K562 (cell line): ENCODE data around the gene SOS2. TPM values are rescaled to one million over a fixed set of nuclear protein-coding genes. Genes with fewer than 3 reads are reported as not detected.

Experiments used
- ATAC-seq: fragments of 200-7000 bp; cut with Tn5 transposase; 3 replicates; pipeline ENCODE4 v1.9.1; 2020; ENCODE audit warnings: moderate library complexity
- BruUV-seq: library from RNA; stranded (reverse); fragments of 400-500 nt; replicated peaks from 2 replicates; lab custom pipeline; 2021; lab: Mats Ljungman, UMichigan
- CTCF ChIA-PET: fragments of 300-600 bp; formaldehyde crosslinking; extraction: SDS; loops from one replicate; lab custom pipeline; 2021; ENCODE audit warnings: low intra/inter-chr PET ratio; lab: Yijun Ruan, JAX
- POLR2A ChIA-PET: fragments of 300-600, 350-650 bp; sonication (Branson Sonifier 250); formaldehyde crosslinking; extraction: SDS; loops from one replicate; lab custom pipeline; 2021; ENCODE audit warnings: antibody characterized with exemption, inconsistent platforms; lab: Yijun Ruan, JAX
- DNase-seq, 4 experiments: peaks; one replicate each; pipeline versions ENCODE4 v3.0.0 to v3.0.0-alpha.2; 2011 to 2018; ENCODE audit warnings: low spot score in 3 of 4, mixed read lengths in 3 of 4; ENCODE audit errors: extremely low read depth in 1 of 4
- FAIRE-seq: peaks from 2 replicates; lab custom pipeline; 2011; peaks lifted over from hg19 to GRCh38; lab: Jason Lieb, UNC
- H2AFZ ChIP-seq: 2 replicates; pipeline ENCODE4 v1.6.0; 2011; ENCODE audit warnings: low read depth, low read length, control low read depth, inconsistent platforms
- H3K27ac ChIP-seq: fragments of 200-600 bp; 3 replicates; pipeline ENCODE4 v1.8.0; 2011; ENCODE audit warnings: low read depth, mild to moderate bottlenecking, control low read depth, inconsistent platforms, low read length, moderate library complexity, mixed read lengths; ENCODE audit errors: extremely low read depth
- H3K27me3 ChIP-seq, 2 experiments: fragments of 300-600 bp in 1 of 2; 2 replicates in 1 of 2; 3 replicates in 1 of 2; pipeline versions ENCODE4 v1.6.0 to v1.8.0; 2011; ENCODE audit warnings: inconsistent platforms in 2 of 2, low read length in 2 of 2, mild to moderate bottlenecking in 1 of 2, mixed read lengths in 1 of 2, moderate library complexity in 1 of 2; ENCODE audit not compliant: control insufficient read depth in 2 of 2, insufficient read depth in 2 of 2
- H3K36me3 ChIP-seq: fragments of 300-600 bp; 3 replicates; pipeline ENCODE4 v1.8.0; 2011; ENCODE audit warnings: mild to moderate bottlenecking, low read length, inconsistent platforms; ENCODE audit not compliant: control insufficient read depth, insufficient read depth
- H3K4me1 ChIP-seq, 2 experiments: fragments of 200-600 bp in 1 of 2; replicated peaks in 1 of 2; 2 replicates in 1 of 2; 3 replicates in 1 of 2; pipeline versions ENCODE4 v1.5.1 to v1.8.0; 2011; ENCODE audit warnings: inconsistent platforms in 2 of 2, low read length in 2 of 2, mild to moderate bottlenecking in 1 of 2, mixed read lengths in 1 of 2, moderate library complexity in 1 of 2; ENCODE audit not compliant: control insufficient read depth in 2 of 2, insufficient read depth in 2 of 2
- H3K4me2 ChIP-seq: 2 replicates; pipeline ENCODE4 v1.6.1; 2011; ENCODE audit warnings: low read length, control low read depth, inconsistent platforms, mixed read lengths; ENCODE audit not compliant: insufficient read depth
- H3K4me3 ChIP-seq: fragments of 200-600 bp; sonication (generic), shearing (Covaris generic); 2 replicates; pipeline ENCODE4 v1.5.1; 2016; ENCODE audit warnings: control low read depth, inconsistent platforms
- H3K79me2 ChIP-seq: fragments of 200-600 bp; 3 replicates; pipeline ENCODE4 v1.8.0; 2011; ENCODE audit warnings: low read length, inconsistent platforms; ENCODE audit not compliant: control insufficient read depth, insufficient read depth
- H3K9ac ChIP-seq, 2 experiments: 2 replicates each; pipeline versions ENCODE4 v1.6.0 to v1.6.1; 2011; ENCODE audit warnings: low read depth in 2 of 2, low read length in 2 of 2, control low read depth in 1 of 2, inconsistent platforms in 1 of 2, mild to moderate bottlenecking in 1 of 2, mixed read lengths in 1 of 2; ENCODE audit not compliant: insufficient read depth in 1 of 2
- H3K9me1 ChIP-seq: one replicate; pipeline ENCODE4 v1.6.0; 2011; ENCODE audit warnings: inconsistent platforms, mild to moderate bottlenecking, low read length, moderate library complexity; ENCODE audit not compliant: control insufficient read depth, insufficient read depth
- H3K9me3 ChIP-seq: replicated peaks from 2 replicates; pipeline ENCODE4 v1.5.1; 2011; ENCODE audit warnings: low read depth, low read length, inconsistent platforms; ENCODE audit not compliant: control insufficient read depth, insufficient read depth
- H4K20me1 ChIP-seq: replicated peaks from 2 replicates; pipeline ENCODE4 v1.6.1; 2011; ENCODE audit warnings: low read length, inconsistent platforms, mixed read lengths; ENCODE audit not compliant: control insufficient read depth, insufficient read depth
- SMARCA5 ChIP-seq: fragments of 450-650 bp; IDR thresholded peaks from 2 replicates; pipeline ENCODE4 v1.6.1; 2016
- VEZF1 ChIP-seq: fragments of 200-800 bp; sonication (Bioruptor generic); IDR thresholded peaks from 2 replicates; pipeline ENCODE4 v1.6.1; 2017; ENCODE audit warnings: missing genetic modification characterization, missing compliant biosample characterization
- ZEB2 ChIP-seq: fragments of 450-650 bp; IDR thresholded peaks from 2 replicates; pipeline ENCODE4 v1.6.1; 2016
- ZNF140 ChIP-seq: fragments of 250-450 bp; sonication (Bioruptor Pico); IDR thresholded peaks from 2 replicates; pipeline ENCODE4 v1.8.0; 2021; ENCODE audit warnings: moderate library complexity, mild to moderate bottlenecking, inconsistent platforms
- ZNF384 ChIP-seq: IDR thresholded peaks from 2 replicates; pipeline ENCODE4 v1.6.1; 2012; ENCODE audit warnings: low read depth, low read length, improper control_type of control experiment
- WGBS: fragments of 100-300 bp; shearing (Covaris generic); methylation state at CpG from one replicate; pipeline ENCODE4 v1.1.6; 2016; ENCODE audit warnings: low coverage, mixed read lengths; ENCODE audit not compliant: insufficient coverage; ENCODE audit errors: missing lambda C conversion rate; 5-methylcytosine and 5-hydroxymethylcytosine counted together
- in situ Hi-C: fragments of 300-500 bp; cut with MboI; formaldehyde crosslinking; loops from 4 replicates; pipeline ENCODE4 v1.15.0; 2018; ENCODE audit warnings: inconsistent platforms, mixed read lengths
- intact Hi-C: fragments of 100-400 bp; cut with micrococcal nuclease; formaldehyde crosslinking; loops from 2 replicates; pipeline ENCODE4 v1.14.2; 2022
- polyA plus RNA-seq, 8 experiments: library from polyadenylated mRNA; depleted of rRNA in 4 of 8; stranded (reverse) in 5 of 8; unstranded in 3 of 8; fragments of >200 nt; fragmentation: Nextera tagmentation in 2 of 8; fragmentation: Illumina TruSeq in 1 of 8; extraction: Ambion mirVana in 2 of 8; extraction: Trizol in 1 of 8; gene quantifications; 2 replicates each; pipeline versions ENCODE4 v1.2.1 to v1.2.3, GENCODE V29; 2011 to 2014; ENCODE audit warnings: inconsistent platforms in 1 of 8, missing spikeins in 1 of 8
- total RNA-seq, 7 experiments: library from RNA; depleted of rRNA in 6 of 7; stranded (reverse); fragments of >200 nt in 6 of 7; fragmentation: Illumina TruSeq in 2 of 7; extraction: Trizol in 2 of 7; gene quantifications; 2 replicates each; pipeline versions ENCODE4 v1.2.1 to v1.2.3, GENCODE V29; 2011 to 2021; ENCODE audit warnings: low replicate concordance in 1 of 7
- TF ChIP-seq, protein P1 (sequence below), 3 experiments: fragments of 200-800 bp in 1 of 3; fragments of 250-450 bp in 1 of 3; fragments of 450-650 bp in 1 of 3; sonication (Bioruptor Pico) in 1 of 3; sonication (Bioruptor generic) in 1 of 3; formaldehyde crosslinking in 1 of 3; IDR thresholded peaks; 2 replicates each; pipeline versions ENCODE4 v1.6.1 to v1.8.0; 2016 to 2022; ENCODE audit warnings: mild to moderate bottlenecking in 2 of 3, missing genetic modification characterization in 2 of 3, missing compliant biosample characterization in 1 of 3, moderate library complexity in 1 of 3
- TF ChIP-seq, protein P2 (sequence below): sonication (generic); formaldehyde crosslinking; IDR thresholded peaks from 2 replicates; pipeline ENCODE4 v1.9.0; 2022; ENCODE audit warnings: mild to moderate bottlenecking, missing genetic modification reagents

The SOS2 gene
- total and polyA plus RNA-seq, 9 of the 15 experiments (the other 6 are each of a cell fraction or from before 2014, with no cell fraction given), result 2.2 to 13.1 (median 10.5) TPM

DNA sequence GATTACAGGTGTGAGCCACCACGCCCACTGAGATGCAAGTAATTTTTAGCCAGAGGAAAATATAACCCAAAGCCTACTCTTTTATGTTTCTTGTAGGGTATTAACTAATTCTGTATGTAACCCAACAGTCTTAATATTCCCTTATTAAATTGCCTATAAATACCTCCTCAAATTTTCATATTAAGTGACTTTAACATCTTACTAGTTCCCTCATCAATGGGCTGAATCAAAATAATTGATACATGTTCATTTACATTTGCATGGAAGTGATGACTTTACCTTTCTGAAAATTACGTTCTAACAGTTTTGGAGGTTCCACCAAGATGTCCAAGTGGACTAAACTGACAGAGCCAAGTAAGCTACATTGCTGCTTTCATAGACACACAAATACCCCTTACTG is 3.1 kb downstream of the SOS2 start:
- ChIA-PET POLR2A (interaction anchor here (1.0 to 1.2 kb wide), 2 partner anchors 19 to 22 kb away, joined by 3 read pairs; no protein-coding TSS in a partner anchor), CTCF (no interaction called here)
- in situ Hi-C loops, result no loop called here
- Histone ChIP-seq H3K9me1 (no peaks in the 10 kb centered on the region), H3K4me1 (peaks cover 6 to 15% of the 10 kb centered on the region in 2 experiments; a peak in 4 of 5 replicates), H3K27me3 (no peaks in the 10 kb centered on the region), H3K9me3 (no peaks in the 10 kb centered on the region), H3K4me3 (no peak overlapping the region), H3K4me2 (no peak overlapping the region), H3K9ac (no peak overlapping the region), H3K27ac (no peak overlapping the region), H2AFZ (no peak overlapping the region), H3K79me2 (peaks cover 71% of the 10 kb centered on the region), H4K20me1 (no peaks in the 10 kb centered on the region), H3K36me3 (0 out of 3 replicates have a peak, but pooled peaks cover 4% of the 10 kb centered on the region)
- no peak for DNase-seq
- ATAC-seq, result no peak
- WGBS, result 100% methylated on average over 2 of the region's 2 CpGs
- BruUV-seq, result no TSS peak
- no peak for FAIRE-seq
- intact Hi-C loops, result no loop called here
- no peak for TF ChIP-seq SMARCA5
- no peak for TF ChIP-seq ZNF140

DNA sequence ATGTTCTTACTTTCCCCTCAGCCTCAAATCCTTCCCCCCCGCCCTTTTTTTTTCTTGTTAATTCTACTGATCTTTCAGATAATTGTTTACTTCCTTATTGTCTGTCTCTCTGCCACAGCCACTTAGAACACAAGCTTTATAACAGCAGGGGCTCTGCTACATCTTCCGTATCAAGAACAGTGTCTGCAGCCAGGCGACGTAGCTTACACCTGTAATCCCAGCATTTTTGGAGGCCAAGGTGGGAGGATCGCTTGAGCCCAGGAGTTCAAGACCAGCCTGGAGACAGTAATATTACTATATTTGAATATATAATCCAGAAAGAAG is 5.4 kb downstream of the SOS2 start:
- H3K9me1 ChIP-seq, result no peaks in the 10 kb centered on the region
- POLR2A ChIA-PET, result interaction anchor here (0.6 to 1.3 kb wide), 4 partner anchors 10 to 601 kb away, joined by 3 to 4 read pairs (median 3); no protein-coding TSS in a partner anchor
- H2AFZ ChIP-seq, result no peak overlapping the region
- H3K4me2 ChIP-seq, result peak overlapping the region; percentile 3; the same call in 1 of the 2 replicates
- peak; percentile 51 for ATAC-seq
- CTCF ChIA-PET, result no interaction called here
- peaks cover 80% of the 10 kb centered on the region for H3K79me2 ChIP-seq
- H4K20me1 ChIP-seq, result no peaks in the 10 kb centered on the region
- H3K27me3 ChIP-seq, result no peaks in the 10 kb centered on the region
- BruUV-seq, result no TSS peak
- peaks cover 0 to 15% of the 10 kb centered on the region in 2 experiments; a peak in 3 of 5 replicates for H3K4me1 ChIP-seq
- H3K36me3 ChIP-seq, result 0 out of 3 replicates have a peak, but pooled peaks cover 4% of the 10 kb centered on the region
- DNase-seq, result peak in 1 of 4 experiments; percentile 15
- no peak overlapping the region for H3K9ac ChIP-seq
- no peak overlapping the region for H3K27ac ChIP-seq
- 13% methylated on average over 5 of the region's 5 CpGs for WGBS
- intact Hi-C loops, result no loop called here
- no peak overlapping the region for H3K4me3 ChIP-seq
- H3K9me3 ChIP-seq, result no peaks in the 10 kb centered on the region
- FAIRE-seq, result no peak
- in situ Hi-C loops, result no loop called here
- peak; percentile 45; the same call in 1 of the 2 replicates for TF ChIP-seq VEZF1 (CRISPR knock-in tag)
- TF ChIP-seq, protein P1, sequence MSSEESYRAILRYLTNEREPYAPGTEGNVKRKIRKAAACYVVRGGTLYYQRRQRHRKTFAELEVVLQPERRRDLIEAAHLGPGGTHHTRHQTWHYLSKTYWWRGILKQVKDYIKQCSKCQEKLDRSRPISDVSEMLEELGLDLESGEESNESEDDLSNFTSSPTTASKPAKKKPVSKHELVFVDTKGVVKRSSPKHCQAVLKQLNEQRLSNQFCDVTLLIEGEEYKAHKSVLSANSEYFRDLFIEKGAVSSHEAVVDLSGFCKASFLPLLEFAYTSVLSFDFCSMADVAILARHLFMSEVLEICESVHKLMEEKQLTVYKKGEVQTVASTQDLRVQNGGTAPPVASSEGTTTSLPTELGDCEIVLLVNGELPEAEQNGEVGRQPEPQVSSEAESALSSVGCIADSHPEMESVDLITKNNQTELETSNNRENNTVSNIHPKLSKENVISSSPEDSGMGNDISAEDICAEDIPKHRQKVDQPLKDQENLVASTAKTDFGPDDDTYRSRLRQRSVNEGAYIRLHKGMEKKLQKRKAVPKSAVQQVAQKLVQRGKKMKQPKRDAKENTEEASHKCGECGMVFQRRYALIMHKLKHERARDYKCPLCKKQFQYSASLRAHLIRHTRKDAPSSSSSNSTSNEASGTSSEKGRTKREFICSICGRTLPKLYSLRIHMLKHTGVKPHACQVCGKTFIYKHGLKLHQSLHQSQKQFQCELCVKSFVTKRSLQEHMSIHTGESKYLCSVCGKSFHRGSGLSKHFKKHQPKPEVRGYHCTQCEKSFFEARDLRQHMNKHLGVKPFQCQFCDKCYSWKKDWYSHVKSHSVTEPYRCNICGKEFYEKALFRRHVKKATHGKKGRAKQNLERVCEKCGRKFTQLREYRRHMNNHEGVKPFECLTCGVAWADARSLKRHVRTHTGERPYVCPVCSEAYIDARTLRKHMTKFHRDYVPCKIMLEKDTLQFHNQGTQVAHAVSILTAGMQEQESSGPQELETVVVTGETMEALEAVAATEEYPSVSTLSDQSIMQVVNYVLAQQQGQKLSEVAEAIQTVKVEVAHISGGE (CRISPR knock-in tag; IDR thresholded peaks at IDR 0.05), result no peak
- TF ChIP-seq ZEB2, result 0 out of 2 replicates have a peak, but pooled peaks have one; percentile 14
- TF ChIP-seq ZNF384, result peak; percentile 50; the same call in 1 of the 2 replicates
- TF ChIP-seq, protein P2, sequence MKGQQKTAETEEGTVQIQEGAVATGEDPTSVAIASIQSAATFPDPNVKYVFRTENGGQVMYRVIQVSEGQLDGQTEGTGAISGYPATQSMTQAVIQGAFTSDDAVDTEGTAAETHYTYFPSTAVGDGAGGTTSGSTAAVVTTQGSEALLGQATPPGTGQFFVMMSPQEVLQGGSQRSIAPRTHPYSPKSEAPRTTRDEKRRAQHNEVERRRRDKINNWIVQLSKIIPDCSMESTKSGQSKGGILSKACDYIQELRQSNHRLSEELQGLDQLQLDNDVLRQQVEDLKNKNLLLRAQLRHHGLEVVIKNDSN (CRISPR knock-in tag), result no peak
